Muscle of leg (tissue), 11 donors: ENCODE measurements around the gene DISC1. TPM values are rescaled to one million over a fixed set of nuclear protein-coding genes. Genes with fewer than 3 reads are reported as not detected.

Experiments used
- DNase-seq: peaks from one replicate; pipeline ENCODE4 v3.0.0; 2013
- H3K27ac ChIP-seq: one replicate; pipeline ENCODE4 v1.5.1; 2013; ENCODE audit warnings: mild to moderate bottlenecking, low read length, control low read depth
- H3K27me3 ChIP-seq: one replicate; pipeline ENCODE4 v1.6.1; 2013; ENCODE audit warnings: low read length; ENCODE audit not compliant: control insufficient read depth, insufficient read depth
- H3K36me3 ChIP-seq: one replicate; pipeline ENCODE4 v1.6.1; 2013; ENCODE audit warnings: low read length; ENCODE audit not compliant: control insufficient read depth, insufficient read depth
- H3K4me1 ChIP-seq: one replicate; pipeline ENCODE4 v1.6.1; 2013; ENCODE audit warnings: low read length; ENCODE audit not compliant: control insufficient read depth, insufficient read depth
- H3K4me3 ChIP-seq: one replicate; pipeline ENCODE4 v1.5.1; 2013; ENCODE audit warnings: low read length, control low read depth
- H3K9me3 ChIP-seq: replicated peaks from 2 replicates; pipeline ENCODE4 v1.6.1; 2013; ENCODE audit warnings: low read depth, low read length; ENCODE audit not compliant: control insufficient read depth
- WGBS: methylation state at CpG from one replicate; pipeline ENCODE4 v1.1.5; 2013; ENCODE audit warnings: missing lambda C conversion rate; ENCODE audit not compliant: insufficient coverage; 5-methylcytosine and 5-hydroxymethylcytosine counted together
- polyA plus RNA-seq, 8 donors: library from polyadenylated mRNA; unstranded; fragments of 120-200 nt; gene quantifications; one replicate each; pipeline versions ENCODE4 v1.2.1 to v1.2.3, GENCODE V29; 2013; ENCODE audit warnings: inconsistent platforms in 1 of 8, low replicate concordance in 1 of 8; ENCODE audit not compliant: insufficient read length in 8 of 8, insufficient read depth in 1 of 8
- total RNA-seq: library from RNA; stranded (reverse); fragments of 120-200 nt; gene quantifications from one replicate; pipeline ENCODE4 v1.2.4, GENCODE V29; 2013

Gene DISC1
- total and polyA plus RNA-seq, 9 donors = 4.5 to 10.7 (median 7.3) TPM

- Histone ChIP-seq H3K27ac (no peak overlapping the region), H3K4me3 (no peak overlapping the region)
Observed at GRCh38 chr1:231841616-231842344, 215.2 kb downstream of the DISC1 start.

GRCh38 chr1:231842441-231842840 is 215.9 kb downstream of the DISC1 start:
- H3K4me3 ChIP-seq = no peak overlapping the region
- no peaks in the 10 kb centered on the region for H3K4me1 ChIP-seq
- no peaks in the 10 kb centered on the region for H3K9me3 ChIP-seq
- no peaks in the 10 kb centered on the region for H3K36me3 ChIP-seq
- DNase-seq = peak; percentile 32
- no peak overlapping the region for H3K27ac ChIP-seq
- no CpG with 5 or more reads among the region's 1 CpG for WGBS
- no peaks in the 10 kb centered on the region for H3K27me3 ChIP-seq

More at GRCh38 chr1:231841616-231842344, 215.2 kb downstream of the DISC1 start:
- no CpG with 5 or more reads among the region's 5 CpGs for WGBS
- Histone ChIP-seq H3K9me3 (no peaks in the 10 kb centered on the region), H3K27me3 (no peaks in the 10 kb centered on the region), H3K4me1 (no peaks in the 10 kb centered on the region), H3K36me3 (no peaks in the 10 kb centered on the region)
- no peak for DNase-seq

GRCh38 chr1:231844986-231845502 is 218.5 kb downstream of the DISC1 start:
- Histone ChIP-seq H3K4me1 (no peaks in the 10 kb centered on the region), H3K27me3 (no peaks in the 10 kb centered on the region), H3K27ac (no peak overlapping the region), H3K4me3 (no peak overlapping the region), H3K36me3 (no peaks in the 10 kb centered on the region), H3K9me3 (no peaks in the 10 kb centered on the region)
- 79% methylated on average over 6 of the region's 7 CpGs for WGBS
- no peak for DNase-seq

GRCh38 chr1:231847612-231848397 is 221.2 kb downstream of the DISC1 start:
- no peak for DNase-seq
- no peak overlapping the region for H3K4me3 ChIP-seq
- H3K9me3 ChIP-seq = no peaks in the 10 kb centered on the region
- 92% methylated on average over 5 of the region's 7 CpGs for WGBS
- no peaks in the 10 kb centered on the region for H3K27me3 ChIP-seq
- no peak overlapping the region for H3K27ac ChIP-seq
- no peaks in the 10 kb centered on the region for H3K36me3 ChIP-seq
- no peaks in the 10 kb centered on the region for H3K4me1 ChIP-seq

GRCh38 chr1:231849981-231850380 is 223.4 kb downstream of the DISC1 start:
- DNase-seq = no peak
- Histone ChIP-seq H3K4me3 (no peak overlapping the region), H3K27ac (no peak overlapping the region), H3K27me3 (no peaks in the 10 kb centered on the region), H3K9me3 (no peaks in the 10 kb centered on the region), H3K36me3 (no peaks in the 10 kb centered on the region), H3K4me1 (peaks cover 3% of the 10 kb centered on the region)
- 60% methylated on average over 1 of the region's 5 CpGs for WGBS

- no CpG with 5 or more reads among the region's 5 CpGs for WGBS
- H3K4me1 ChIP-seq = peaks cover 3% of the 10 kb centered on the region
Observed at GRCh38 chr1:231850786-231851185, 224.2 kb downstream of the DISC1 start.

GRCh38 chr1:231853588-231854207 is 227.1 kb downstream of the DISC1 start:
- Histone ChIP-seq H3K4me1 (peaks cover 5% of the 10 kb centered on the region), H3K27ac (no peak overlapping the region), H3K4me3 (no peak overlapping the region), H3K9me3 (no peaks in the 10 kb centered on the region), H3K36me3 (peaks cover 3% of the 10 kb centered on the region), H3K27me3 (no peaks in the 10 kb centered on the region)
- DNase-seq = no peak
- 89% methylated on average over 1 of the region's 7 CpGs for WGBS

More at GRCh38 chr1:231850786-231851185, 224.2 kb downstream of the DISC1 start:
- Histone ChIP-seq H3K9me3 (no peaks in the 10 kb centered on the region), H3K27me3 (no peaks in the 10 kb centered on the region), H3K4me3 (no peak overlapping the region), H3K27ac (no peak overlapping the region), H3K36me3 (no peaks in the 10 kb centered on the region)
- DNase-seq = no peak

GRCh38 chr1:231855361-231855760 is 228.8 kb downstream of the DISC1 start:
- H3K27me3 ChIP-seq = no peaks in the 10 kb centered on the region
- peaks cover 5% of the 10 kb centered on the region for H3K4me1 ChIP-seq
- peaks cover 3% of the 10 kb centered on the region for H3K36me3 ChIP-seq
- H3K4me3 ChIP-seq = no peak overlapping the region
- DNase-seq = no peak
- WGBS = no CpG with 5 or more reads among the region's 1 CpG
- no peaks in the 10 kb centered on the region for H3K9me3 ChIP-seq
- H3K27ac ChIP-seq = no peak overlapping the region

- WGBS = 83% methylated on average over 2 of the region's 5 CpGs
- Histone ChIP-seq H3K36me3 (peaks cover 3% of the 10 kb centered on the region), H3K4me3 (no peak overlapping the region), H3K9me3 (no peaks in the 10 kb centered on the region), H3K27ac (no peak overlapping the region), H3K4me1 (peaks cover 5% of the 10 kb centered on the region), H3K27me3 (no peaks in the 10 kb centered on the region)
- DNase-seq = no peak
Observed at GRCh38 chr1:231855926-231856325, 229.3 kb downstream of the DISC1 start.

- WGBS = 100% methylated on average over 3 of the region's 3 CpGs
- Histone ChIP-seq H3K4me3 (no peak overlapping the region), H3K9me3 (no peaks in the 10 kb centered on the region), H3K27ac (no peak overlapping the region), H3K4me1 (peaks cover 5% of the 10 kb centered on the region), H3K27me3 (no peaks in the 10 kb centered on the region), H3K36me3 (peaks cover 3% of the 10 kb centered on the region)
- DNase-seq = no peak
Observed at GRCh38 chr1:231856426-231856825, 229.8 kb downstream of the DISC1 start.
